Lung (tissue), 12 donors: Measurements from ENCODE around the gene ASB2. TPM values are rescaled to one million over a fixed set of nuclear protein-coding genes. Genes with fewer than 3 reads are reported as not detected.

ENCODE experiments used
- ATAC-seq: fragments of 200-7000 bp; cut with Tn5 transposase; one replicate; pipeline ENCODE4 v1.9.1; 2020; ENCODE audit warnings: moderate number of reproducible peaks; ENCODE audit not compliant: insufficient read depth, low FRiP score
- DNase-seq, 3 donors: peaks; one replicate each; pipeline ENCODE4 v3.0.0-alpha.2; 2013 to 2017
- H3K27ac ChIP-seq, 2 donors: one replicate each; pipeline ENCODE4 v1.5.1; 2013; ENCODE audit warnings: mild to moderate bottlenecking in 2 of 2, moderate library complexity in 2 of 2, control low read depth in 1 of 2, inconsistent platforms in 1 of 2, low read depth in 1 of 2, low read length in 1 of 2
- H3K27me3 ChIP-seq, 3 donors: one replicate each; pipeline ENCODE4 v1.5.1; 2013; ENCODE audit warnings: low read length in 2 of 3; ENCODE audit not compliant: control insufficient read depth in 3 of 3, insufficient read depth in 3 of 3
- H3K36me3 ChIP-seq, 4 donors: one replicate each; pipeline ENCODE4 v1.5.1; 2013; ENCODE audit warnings: low read length in 4 of 4, mild to moderate bottlenecking in 1 of 4, moderate library complexity in 1 of 4; ENCODE audit not compliant: control insufficient read depth in 4 of 4, insufficient read depth in 4 of 4
- H3K4me1 ChIP-seq, 5 donors: one replicate each; pipeline ENCODE4 v1.5.1; 2013; ENCODE audit warnings: low read length in 5 of 5, mild to moderate bottlenecking in 2 of 5, moderate library complexity in 1 of 5; ENCODE audit not compliant: control insufficient read depth in 5 of 5, insufficient read depth in 5 of 5
- H3K4me3 ChIP-seq: one replicate; pipeline ENCODE4 v1.5.1; 2013; ENCODE audit warnings: mild to moderate bottlenecking, control low read depth, moderate library complexity
- H3K9ac ChIP-seq, 2 donors: one replicate each; pipeline ENCODE4 v1.5.1; 2013; ENCODE audit warnings: low read length in 2 of 2, control low read depth in 1 of 2; ENCODE audit not compliant: insufficient read depth in 1 of 2
- H3K9me3 ChIP-seq, 4 donors: one replicate each; pipeline ENCODE4 v1.5.1; 2013; ENCODE audit warnings: low read length in 3 of 4, mild to moderate bottlenecking in 1 of 4, moderate library complexity in 1 of 4; ENCODE audit not compliant: control insufficient read depth in 4 of 4, insufficient read depth in 3 of 4
- CTCF ChIP-seq: IDR thresholded peaks from 2 replicates; pipeline ENCODE4 v1.5.1; 2012; ENCODE audit warnings: mild to moderate bottlenecking; ENCODE audit errors: control extremely low read depth, extremely low read depth
- WGBS, 2 donors: extraction: QIAGEN DNeasy Blood & Tissue Kit; methylation state at CpG; one replicate each; pipeline ENCODE4 v1.1.7; 2013; 5-methylcytosine and 5-hydroxymethylcytosine counted together
- polyA plus RNA-seq, 2 donors: library from polyadenylated mRNA; stranded (reverse); fragments of 200-250 nt; gene quantifications; one replicate each; pipeline ENCODE4 v1.2.1, GENCODE V29; 2013
- total RNA-seq, 2 donors: library from RNA; depleted of rRNA in 1 of 2; stranded (reverse); fragments of >200 nt in 1 of 2; gene quantifications; one replicate each; pipeline ENCODE4 v1.2.1, GENCODE V29; 2014 to 2021
- donor health status: control.
- donor health status: control.
- donor health status: Bipolar disorder and iron deficiency.
- donor health status: healthy.
- donor health status: DM: yes; HTN: yes; CAD: no.

Gene ASB2
- total and polyA plus RNA-seq, 4 donors = 1.8 to 3.7 (median 2.6) TPM

GRCh38 chr14:93994919-93995682 is 18.7 kb upstream of the ASB2 start:
- peak overlapping the region in 1 of 2 donors; percentile 82 for H3K27ac ChIP-seq
- H3K27me3 ChIP-seq = peaks cover 0 to 6% (median 0%) of the 10 kb centered on the region in 3 donors
- no peaks in the 10 kb centered on the region for H3K9me3 ChIP-seq
- H3K4me1 ChIP-seq = peaks cover 0 to 4% (median 0%) of the 10 kb centered on the region in 5 donors
- H3K4me3 ChIP-seq = no peak overlapping the region
- TF ChIP-seq CTCF = no peak
- ATAC-seq (peak; percentile 20), DNase-seq (peak in 1 of 3 donors; percentile 26)
- WGBS, 2 donors = 51 to 67% methylated on average over 13 of the region's 13 CpGs
- no peak overlapping the region for H3K9ac ChIP-seq
- no peaks in the 10 kb centered on the region for H3K36me3 ChIP-seq

GRCh38 chr14:93993382-93993781 is 17.0 kb upstream of the ASB2 start:
- Histone ChIP-seq H3K4me1 (peaks cover 0 to 4% (median 0%) of the 10 kb centered on the region in 5 donors), H3K27ac (no peak overlapping the region), H3K4me3 (no peak overlapping the region), H3K9ac (no peak overlapping the region), H3K9me3 (no peaks in the 10 kb centered on the region), H3K36me3 (no peaks in the 10 kb centered on the region), H3K27me3 (peaks cover 0 to 6% (median 0%) of the 10 kb centered on the region in 3 donors)
- ATAC-seq (no peak), DNase-seq (no peak)
- 79 to 84% methylated on average over 6 of the region's 6 CpGs for WGBS, 2 donors
- no peak for TF ChIP-seq CTCF

- no peak for DNase-seq
- WGBS, 2 donors = 93 to 96% methylated on average over 4 of the region's 4 CpGs
- Histone ChIP-seq H3K36me3 (no peaks in the 10 kb centered on the region), H3K27me3 (peaks cover 0 to 6% (median 0%) of the 10 kb centered on the region in 3 donors), H3K9me3 (no peaks in the 10 kb centered on the region), H3K4me3 (no peak overlapping the region), H3K27ac (no peak overlapping the region), H3K4me1 (peaks cover 0 to 2% (median 0%) of the 10 kb centered on the region in 5 donors), H3K9ac (no peak overlapping the region)
- ATAC-seq = no peak
- TF ChIP-seq CTCF = no peak
Observed at GRCh38 chr14:93991649-93992048, 15.3 kb upstream of the ASB2 start.

GRCh38 chr14:93991212-93991611 is 14.8 kb upstream of the ASB2 start:
- Histone ChIP-seq H3K4me1 (no peaks in the 10 kb centered on the region), H3K27me3 (peaks cover 0 to 5% (median 0%) of the 10 kb centered on the region in 3 donors), H3K4me3 (no peak overlapping the region), H3K36me3 (no peaks in the 10 kb centered on the region), H3K9me3 (no peaks in the 10 kb centered on the region), H3K27ac (no peak overlapping the region), H3K9ac (no peak overlapping the region)
- no peak for ATAC-seq
- no peak for TF ChIP-seq CTCF
- 86 to 92% methylated on average over 10 of the region's 10 CpGs for WGBS, 2 donors
- no peak for DNase-seq
